Activated CD4-positive, alpha-beta T cell treated with anti-CD3 and anti-CD28 coated beads, Interleukin-2, amount 50 U/mL, for 48 hours (primary cell): ENCODE results near the gene AMACR.

ENCODE experiments used
- DNase-seq, 2 experiments: peaks; one replicate each; pipeline ENCODE4 v3.0.0-alpha.2; 2020

The AMACR gene

DNA sequence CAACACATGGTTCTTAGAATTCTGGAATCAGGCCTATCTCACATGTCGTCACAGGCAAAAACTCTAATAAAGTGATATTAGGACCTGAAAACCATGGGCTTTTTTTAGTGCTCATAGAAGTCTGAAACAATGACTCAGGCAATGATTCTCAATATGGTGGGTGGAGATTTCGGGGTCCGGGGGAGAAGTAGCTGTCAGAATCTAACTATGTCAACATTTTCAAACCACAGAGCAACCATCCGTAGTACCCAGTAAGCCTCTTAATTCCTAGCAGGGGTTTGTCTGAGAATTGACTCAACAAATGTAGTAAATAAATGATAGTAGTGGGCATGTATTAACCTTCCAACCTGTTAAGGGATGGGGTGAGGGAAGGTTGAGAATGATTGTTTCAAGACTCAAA lies 2.6 kb downstream of the AMACR start:
- peak in 1 of 2 experiments; percentile 36 for DNase-seq

DNA sequence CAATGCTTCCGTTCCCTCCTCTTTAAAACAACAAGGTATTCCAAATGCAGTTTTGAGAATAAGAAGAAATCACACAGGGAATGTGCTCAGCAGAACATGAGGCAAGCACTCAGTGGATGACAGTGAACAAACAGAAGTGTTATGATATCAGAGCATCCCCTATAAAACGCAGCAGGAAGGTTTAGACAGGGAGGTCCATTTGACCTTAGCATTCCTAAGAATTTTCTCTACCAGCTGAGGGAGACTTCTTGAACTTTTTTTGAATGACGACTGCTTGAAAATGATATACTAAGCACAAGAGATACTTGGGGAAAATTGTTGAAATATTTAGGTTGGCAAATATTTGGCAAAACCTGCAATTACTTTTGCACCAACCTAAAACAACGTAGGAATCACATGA lies 3.9 kb downstream of the AMACR start:
- DNase-seq, result no peak

GRCh38 chr5:34002629-34003328 lies 5.1 kb downstream of the AMACR start:
- DNase-seq, result no peak

GRCh38 chr5:34001241-34001841 lies 6.5 kb downstream of the AMACR start:
- DNase-seq, result no peak

DNA sequence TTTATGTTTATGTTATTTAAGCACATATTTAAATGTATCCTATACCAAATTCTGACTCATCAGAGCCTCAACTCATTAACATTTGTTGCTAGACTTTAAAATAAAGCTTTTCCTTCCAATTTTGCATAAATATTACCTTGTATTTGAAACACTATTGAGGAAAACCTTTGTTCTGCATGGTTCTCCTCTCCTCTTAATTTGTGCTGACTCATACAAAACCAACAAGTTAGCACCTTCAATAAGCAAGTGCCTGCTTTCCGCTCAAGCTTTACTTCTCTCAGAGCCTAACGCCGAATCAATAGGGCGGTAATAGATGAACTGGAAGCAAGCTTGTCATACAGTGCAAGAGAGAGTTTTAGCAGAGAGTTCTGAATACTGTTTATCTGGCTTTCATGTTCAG lies 7.9 kb downstream of the AMACR start:
- no peak for DNase-seq

DNA sequence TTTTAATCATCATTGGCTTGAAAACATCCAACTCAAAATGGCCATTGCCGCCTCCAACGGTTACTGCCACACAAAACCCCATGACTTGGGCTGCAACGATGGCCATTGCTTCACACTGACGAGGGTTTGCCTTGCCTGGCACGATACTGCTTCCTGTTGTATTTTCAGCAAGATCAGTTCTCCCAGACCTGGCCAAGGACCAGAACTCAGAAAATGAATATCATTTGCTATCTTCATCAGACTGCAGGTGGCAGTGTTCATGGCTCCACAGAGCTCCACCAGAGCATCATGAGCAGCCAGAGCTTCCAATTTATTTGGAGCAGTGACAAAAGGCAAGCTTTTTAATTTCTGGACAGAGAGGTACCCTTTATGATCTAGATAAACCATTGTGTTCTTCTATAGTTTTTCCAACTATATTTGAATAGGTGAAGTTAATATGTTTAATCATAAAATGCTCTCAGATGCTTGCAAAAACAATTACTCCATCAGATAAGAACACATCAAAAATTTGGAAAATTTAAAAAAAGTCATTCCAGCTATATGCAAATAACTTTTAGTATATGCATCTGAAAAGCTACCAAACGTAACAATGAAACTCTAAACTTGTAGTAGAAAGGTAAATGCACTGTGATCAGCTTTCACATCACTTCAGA lies 10.4 kb downstream of the AMACR start:
- DNase-seq, result peak; percentile 8 to 22

- no peak for DNase-seq
These were observed 12.0 kb downstream of the AMACR start for GRCh38 chr5:33995865-33996264.

GRCh38 chr5:33994845-33995244 lies 13.0 kb downstream of the AMACR start:
- no peak for DNase-seq

DNA sequence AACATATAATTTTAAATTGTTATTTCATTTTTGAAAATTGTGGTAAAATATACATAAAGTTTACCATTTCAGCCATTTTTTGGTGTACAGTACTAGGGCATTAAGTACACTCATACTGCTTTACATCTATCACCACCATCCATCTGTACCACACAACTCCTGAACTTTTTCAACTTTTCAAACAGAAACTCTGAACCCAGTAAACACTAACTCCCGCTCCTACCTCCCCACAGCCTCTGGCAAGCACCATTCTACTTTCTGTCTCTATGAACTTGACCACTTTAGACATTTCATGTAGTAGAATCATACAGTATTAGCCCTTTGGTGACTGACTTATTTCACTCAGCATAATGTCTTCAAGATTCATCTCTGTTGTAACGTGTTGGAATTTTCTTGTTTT lies 15.0 kb downstream of the AMACR start:
- DNase-seq, result no peak

DNA sequence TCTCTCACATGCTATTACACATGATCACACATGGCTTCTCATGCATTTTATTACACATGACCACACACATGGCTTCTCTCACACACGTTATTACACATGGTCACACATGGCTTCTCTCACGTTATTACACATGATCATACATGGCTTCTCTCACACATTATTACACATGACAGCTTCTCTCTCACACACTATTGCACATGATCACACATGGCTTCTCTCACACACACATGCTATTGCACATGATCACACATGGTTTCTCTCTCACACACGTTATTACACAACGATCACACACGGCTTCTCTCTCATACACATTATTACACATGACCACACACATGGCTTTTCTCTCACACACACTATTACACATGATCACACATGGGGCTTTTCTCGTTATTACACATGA lies 22.4 kb downstream of the AMACR start:
- DNase-seq, result no peak

GRCh38 chr5:33984671-33985124 lies 23.2 kb downstream of the AMACR start, which contains the start of gene SLC45A2:
Gene SLC45A2 (minus strand): TSS chr5:33984693. CDS start chr5:33984583, 110 bp downstream.
- DNase-seq, result no peak

- DNase-seq, result no peak
These were observed 23.7 kb downstream of the AMACR start for GRCh38 chr5:33984178-33984577.

DNA sequence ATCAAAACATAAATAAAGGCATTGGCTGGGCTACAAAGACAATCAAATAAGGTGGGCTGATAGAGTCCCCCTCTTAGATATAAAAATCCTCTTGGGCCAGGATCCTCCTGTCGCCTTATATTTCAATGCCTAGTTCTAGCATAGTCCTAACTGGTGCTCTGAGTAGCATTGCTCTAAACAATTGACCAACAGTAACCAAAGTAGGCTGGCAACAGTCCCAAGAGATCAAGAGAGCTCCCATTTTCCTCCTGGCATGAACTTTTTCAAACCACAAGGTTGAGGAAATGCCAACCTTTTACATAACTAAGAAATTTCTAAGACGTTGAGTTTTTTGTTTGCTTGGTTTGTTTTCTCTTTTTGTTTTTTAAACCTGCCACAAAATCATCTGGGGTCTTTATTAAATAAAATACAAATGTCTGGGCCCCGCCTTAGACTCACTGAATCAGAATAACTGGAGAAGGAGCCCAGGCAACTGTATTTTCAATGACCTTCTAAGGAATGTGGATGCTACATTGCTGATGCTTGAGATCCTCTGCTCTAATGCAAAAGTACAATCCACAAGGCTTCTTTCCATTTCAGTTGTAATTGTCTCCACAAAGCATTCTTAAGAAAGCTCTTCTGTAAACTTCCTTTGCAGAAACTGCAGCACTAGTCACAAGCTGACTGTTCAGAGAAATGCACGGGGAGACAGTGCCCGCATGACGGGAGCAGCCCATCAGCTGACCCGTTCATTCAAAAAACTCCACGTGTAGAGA lies 26.3 kb downstream of the AMACR start:
- DNase-seq, result no peak

DNA sequence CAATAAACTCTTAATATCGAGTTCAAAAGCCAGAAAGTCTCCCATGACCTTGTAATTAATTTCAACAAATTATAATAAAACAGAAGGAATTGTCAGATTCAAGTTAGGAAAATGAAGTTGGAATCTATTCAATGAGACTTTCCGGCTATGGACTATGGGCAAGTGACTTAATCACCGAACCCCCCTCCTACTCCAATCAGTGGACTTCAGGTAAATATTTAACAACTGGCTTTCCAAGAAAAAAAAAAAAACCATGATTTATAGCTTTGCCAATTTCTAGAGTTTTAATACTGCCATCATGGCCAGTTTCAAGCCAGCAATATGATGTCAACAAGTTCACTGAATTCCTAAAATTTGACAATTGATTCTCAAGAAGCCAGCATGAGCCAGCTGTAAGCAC lies 27.8 kb downstream of the AMACR start:
- no peak for DNase-seq

DNA sequence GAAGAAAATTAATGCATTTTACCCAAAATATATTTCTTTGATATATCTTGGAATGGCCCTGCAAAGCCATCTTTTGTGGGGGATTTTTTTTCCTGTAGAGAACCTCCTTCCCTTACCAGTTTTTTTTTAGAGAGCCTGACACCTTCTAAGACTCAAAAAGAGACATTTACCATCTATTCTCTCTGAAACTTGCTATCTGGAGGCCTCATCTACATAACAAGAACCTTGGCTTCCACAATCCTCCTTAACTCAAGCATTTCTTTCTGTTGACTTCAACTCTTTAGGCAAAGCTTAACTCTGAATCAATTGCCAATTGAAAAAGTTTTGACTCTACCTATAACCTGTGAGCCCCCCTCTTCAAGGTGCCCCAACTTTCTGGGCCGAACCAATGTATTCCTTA lies 29.5 kb downstream of the AMACR start:
- DNase-seq, result no peak

DNA sequence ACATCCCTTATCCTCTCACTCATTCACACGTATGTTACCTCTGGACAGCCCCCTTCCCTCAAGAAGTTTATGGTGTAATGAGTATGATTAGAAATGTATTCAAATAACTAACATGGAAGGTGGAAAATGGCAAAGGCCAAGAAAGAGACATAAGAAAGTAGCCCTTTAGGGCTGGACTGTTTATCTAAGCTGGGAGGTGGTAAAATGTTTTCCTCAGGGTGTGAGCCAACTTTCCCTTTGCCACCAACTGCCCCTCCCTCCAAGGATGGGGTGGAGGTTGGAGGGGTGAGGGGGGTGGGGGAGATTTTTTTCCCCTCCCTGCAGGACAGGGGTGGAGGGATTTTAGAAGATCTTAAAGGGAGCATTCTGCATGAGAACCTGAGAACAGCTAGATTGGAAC lies 31.5 kb downstream of the AMACR start:
- DNase-seq, result no peak

DNA sequence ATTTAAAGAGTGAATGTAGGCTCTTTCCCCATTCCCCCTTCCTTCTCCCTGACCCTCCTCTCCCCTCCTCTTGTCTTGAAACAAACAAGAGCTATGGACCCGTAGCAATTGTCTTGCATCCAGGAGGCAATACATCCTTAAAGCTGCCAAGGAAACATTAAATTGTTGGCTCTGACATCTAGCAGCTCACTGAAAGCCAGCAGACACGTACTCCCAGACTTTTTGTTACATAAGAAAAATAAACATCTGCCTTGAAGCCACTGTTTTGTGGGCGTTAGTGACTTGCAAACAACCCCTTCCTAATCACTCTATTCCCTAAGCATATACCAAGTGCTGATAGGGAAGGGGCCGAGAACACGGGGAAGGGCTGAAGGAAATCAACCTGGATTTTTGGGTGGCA lies 32.0 kb downstream of the AMACR start:
- no peak for DNase-seq

- no peak for DNase-seq
These were observed 34.6 kb downstream of the AMACR start for GRCh38 chr5:33973271-33973670.

DNA sequence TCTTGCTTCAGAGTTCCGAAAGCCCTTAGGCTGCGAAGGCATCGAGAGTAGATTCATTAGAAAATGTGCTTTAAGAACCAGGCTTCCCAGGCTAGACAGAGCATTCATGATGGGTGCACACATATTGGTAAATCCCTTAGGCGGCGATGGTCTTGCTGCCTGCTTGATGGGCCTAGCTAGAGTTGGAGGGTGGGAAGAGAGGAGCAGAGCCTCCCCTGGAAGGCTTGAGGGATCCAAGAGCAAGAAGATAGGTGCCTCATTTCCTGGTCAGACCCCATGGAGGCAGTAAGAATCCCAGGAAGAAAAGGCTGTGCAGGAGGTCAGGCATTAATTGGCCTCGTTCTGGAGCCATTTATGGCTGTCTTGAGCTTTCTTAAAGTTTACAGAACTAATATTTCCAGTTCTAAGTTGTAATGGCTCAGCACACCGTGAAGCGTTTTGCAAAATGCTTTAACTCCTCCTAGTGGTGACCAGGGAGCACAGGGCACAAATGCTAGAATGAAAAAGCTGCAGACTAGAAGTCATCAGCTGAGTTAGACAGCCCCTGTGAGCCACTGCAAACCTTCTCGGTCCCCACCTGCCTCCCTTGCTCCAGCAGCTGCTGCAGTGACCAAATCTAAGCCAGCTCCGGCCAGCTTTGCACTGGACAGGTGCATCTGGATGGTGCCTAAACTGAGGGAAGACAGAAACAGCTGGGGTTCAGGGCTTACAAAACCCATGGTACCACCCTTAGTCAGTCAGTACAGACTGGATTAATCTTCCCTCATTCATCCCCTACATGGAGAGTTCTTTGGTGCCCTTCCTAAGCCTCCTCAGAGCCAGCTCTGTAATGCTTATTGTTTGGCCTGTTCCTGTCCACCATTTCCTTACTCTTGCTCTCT lies 38.0 kb downstream of the AMACR start:
- no peak for DNase-seq

- no peak for DNase-seq
These were observed 39.4 kb downstream of the AMACR start for GRCh38 chr5:33968211-33969005.

DNA sequence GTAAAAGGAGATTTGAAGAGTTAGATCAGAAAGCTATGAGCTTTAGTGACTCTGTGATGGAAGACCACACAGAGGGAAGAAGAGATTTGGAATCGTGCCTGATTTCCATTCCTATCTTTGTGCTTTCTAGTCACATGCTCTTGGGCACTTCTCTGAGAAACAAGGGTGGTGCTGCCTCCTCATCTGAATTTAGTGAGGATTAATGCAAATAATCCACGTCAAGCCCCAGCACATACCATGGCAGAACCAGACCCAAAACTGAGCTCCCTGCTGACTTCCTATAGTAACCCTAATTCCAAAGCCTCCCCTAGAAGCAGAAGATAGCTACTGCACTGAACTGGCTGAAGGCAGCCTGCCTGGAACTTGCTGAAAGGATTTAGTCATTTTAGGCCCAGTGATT lies 41.0 kb downstream of the AMACR start:
- no peak for DNase-seq
